Stimulated activated CD4-positive, alpha-beta T cell treated with anti-CD3 and anti-CD28 coated beads, TNF-alpha, amount 100 ng/mL, for 1 hour (primary cell): ENCODE measurements around the gene PAQR3.
"Not testable (repeated sequence)": the region's sequence is repeated elsewhere in the genome, so short reads cannot be mapped to it uniquely, and the experiment has no call there.

Source experiments
- DNase-seq, 3 donors: peaks; one replicate each; pipeline ENCODE4 v3.0.0-alpha.2; 2020; ENCODE audit warnings: low read depth in 3 of 3, low spot score in 1 of 3

Gene PAQR3

DNA sequence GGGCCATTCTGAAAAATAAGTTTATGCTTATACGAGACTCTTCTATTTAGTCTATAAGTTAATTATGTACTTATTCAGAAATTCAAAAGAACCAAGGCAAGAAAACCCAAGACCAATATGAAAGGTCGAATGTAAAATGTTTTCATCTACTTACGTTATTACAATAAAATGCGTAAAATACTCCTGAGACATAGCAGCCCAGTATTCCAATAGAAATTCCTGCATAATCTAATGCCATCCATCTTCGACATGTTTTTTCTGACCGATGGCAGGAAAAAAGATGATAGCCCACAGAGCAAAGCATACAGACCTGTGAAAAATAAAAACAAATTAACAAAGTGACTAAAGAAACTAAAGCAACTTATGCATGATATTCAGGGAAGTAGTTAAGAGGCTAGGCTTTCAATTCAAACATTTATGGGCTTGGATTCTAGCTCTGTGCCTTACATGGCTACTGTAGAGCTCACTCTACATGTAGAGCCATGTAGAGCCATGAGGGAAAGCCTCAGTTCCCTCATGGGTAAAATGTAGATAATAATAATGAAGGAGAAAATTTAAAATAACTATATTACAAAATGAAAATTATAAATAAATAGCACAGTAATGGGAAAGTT, 9.1 kb downstream of the PAQR3 start:
- DNase-seq = no peak

DNA sequence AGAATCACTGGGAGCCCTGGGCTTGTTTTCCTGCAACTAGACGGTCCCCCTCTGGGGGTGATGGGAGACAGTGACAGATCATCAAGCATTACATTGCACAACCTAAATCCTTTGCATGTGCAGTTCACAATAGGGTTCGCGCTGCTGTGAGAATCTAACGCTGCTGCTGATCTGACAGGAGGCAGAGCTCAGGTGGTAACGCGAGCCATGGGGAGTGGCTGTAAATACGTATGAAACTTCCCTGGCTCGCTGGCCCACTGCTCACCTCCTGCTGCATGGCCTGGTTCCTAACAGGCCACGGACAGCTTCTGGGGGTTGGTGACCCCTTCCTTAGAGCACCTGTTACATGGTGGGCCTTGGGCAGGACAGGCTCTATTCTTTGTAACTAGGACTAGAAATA, 10.4 kb downstream of the PAQR3 start:
- DNase-seq = no peak

DNA sequence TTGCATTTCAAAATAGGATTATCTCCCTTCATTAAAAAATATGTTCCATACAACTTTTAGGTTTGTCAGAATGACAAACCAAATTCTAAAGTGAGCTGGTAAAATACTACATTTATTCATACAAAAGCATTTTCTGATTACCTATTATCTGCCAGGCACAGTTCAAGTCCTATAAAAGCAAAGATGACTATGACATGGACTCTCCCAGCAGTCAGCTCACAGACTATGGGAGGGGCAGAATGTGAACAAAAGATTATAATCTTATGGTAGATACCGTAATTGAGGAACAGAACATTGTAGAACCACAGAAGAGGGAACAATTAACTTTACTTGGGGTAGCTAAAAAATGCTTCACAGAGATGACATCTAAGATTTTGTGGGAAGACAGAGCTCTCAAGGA, 12.4 kb downstream of the PAQR3 start:
- DNase-seq = no peak

DNA sequence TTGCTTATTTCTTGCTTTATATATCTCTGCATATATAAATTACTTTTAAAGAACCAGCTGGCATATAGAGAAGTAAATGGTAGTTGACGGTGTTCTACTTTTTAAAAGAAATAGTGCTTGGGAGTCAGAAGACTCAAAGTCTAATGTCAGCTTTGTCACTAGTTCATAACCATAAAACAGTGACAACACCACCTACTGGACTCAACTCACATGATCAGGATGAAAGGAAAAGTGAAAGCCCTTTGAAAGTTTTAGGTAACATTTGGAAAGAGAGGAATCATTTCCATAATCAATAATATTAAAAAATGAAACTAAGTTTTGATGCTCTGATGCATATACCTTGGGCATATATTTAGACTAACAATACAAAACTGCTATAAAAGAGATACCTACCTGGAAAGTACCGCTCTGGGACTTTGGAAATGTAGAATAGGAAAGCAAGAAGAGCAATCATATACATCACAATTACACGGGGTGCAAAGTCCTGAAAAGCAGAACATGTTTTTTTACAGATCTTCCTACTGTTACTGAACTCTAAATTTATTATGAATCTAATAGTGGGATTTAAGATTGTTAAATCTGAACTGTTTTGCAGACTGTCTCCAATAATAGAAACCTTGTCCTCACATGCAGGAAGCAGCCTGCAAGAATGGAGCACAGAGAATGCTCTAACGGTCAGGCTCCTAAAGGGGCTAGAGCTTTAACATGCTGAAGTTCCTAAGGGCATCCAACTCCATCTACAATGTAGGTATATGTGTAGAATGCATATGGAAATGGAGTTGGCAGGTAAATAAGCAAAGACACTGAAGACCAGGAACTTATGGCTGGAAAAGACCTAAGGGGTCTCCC, 15.6 kb downstream of the PAQR3 start:
- DNase-seq = no peak

DNA sequence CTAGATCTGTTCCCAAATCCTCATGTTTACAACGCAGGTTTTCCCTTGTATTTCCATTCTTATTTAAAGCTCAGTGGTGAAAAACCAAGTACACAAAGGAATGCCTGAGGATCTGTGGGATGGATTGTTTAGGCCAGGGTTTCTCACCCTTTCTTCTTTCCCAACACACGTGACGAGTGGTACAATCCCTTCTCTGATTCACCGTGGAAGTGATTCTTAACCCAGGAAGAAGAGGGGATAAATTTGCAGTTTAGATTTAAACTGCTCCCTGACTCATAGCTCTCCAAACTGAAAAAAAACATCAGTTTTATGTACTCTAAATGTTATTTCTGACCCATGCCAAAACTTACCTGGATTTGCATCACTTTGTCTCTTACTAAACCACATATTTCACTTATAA, 17.0 kb downstream of the PAQR3 start:
- DNase-seq = no peak

DNA sequence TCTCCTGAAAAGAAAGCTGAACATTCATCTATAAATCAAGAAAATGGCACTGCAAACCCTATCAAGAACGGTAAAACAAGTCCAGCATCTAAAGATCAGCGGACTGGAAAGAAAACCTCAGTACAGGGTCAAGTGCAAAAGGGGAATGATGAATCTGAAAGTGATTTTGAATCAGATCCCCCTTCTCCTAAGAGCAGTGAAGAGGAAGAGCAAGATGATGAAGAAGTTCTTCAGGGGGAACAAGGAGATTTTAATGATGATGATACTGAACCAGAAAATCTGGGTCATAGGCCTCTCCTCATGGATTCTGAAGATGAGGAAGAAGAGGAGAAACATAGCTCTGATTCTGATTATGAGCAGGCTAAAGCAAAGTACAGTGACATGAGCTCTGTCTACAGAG, 28.6 kb downstream of the PAQR3 start:
- DNase-seq = no peak

DNA sequence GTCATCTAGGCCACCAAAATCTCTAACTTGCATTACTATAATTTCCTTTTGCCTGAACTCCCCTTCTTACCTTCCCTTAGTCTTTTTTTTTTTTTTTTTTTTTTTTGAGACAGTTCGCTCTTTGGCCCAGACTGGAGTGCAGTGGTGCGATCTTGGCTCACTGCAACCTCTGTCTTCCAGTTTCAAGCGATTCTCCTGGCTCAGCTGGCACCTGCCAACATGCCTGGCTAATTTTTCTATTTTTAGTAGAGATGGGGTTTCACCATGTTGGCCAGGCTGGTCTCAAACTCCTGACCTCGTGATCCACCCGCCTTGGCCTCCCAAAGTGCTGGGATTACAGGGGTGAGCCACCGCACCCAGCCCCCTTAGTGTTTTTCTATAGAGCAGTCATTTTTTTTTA, 30.3 kb downstream of the PAQR3 start:
- not testable (repeated sequence) for DNase-seq

DNA sequence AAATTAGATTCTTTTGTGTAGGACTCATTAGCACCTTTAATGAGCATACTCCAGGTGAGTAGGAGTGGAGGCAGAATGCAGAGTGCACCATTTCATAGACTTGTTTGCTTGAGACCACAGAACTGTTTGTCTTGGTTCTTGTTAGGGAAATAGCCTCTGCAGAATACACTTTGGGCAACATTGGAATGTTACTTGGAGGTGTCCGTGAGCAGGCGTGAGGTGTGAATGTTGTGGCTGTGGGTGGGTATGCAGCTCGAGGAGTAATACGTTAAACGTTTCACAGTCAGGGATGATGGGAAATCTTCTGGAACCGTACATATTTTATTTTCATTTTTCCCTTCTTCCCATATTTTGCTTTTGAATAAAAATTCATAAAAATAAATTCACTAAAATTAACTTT, 31.6 kb downstream of the PAQR3 start:
- DNase-seq = no peak

DNA sequence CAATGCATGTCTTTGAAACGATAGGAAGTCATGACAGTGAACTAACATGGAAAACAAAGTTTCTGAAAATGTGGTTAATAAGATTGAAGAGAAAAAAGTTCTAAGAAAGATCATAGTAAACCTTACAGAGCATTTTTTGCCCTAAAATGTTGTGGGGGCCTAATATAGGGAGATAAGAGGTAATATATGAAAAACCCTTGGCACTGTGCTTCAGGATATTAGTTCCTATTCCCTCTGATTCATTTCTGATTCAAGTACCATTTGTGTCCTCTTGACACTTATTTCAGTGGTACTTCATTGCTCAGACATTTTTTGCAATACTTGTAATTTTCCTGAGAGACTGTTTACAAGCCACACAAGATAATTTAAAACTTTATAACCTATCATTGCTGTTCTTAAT, 35.1 kb downstream of the PAQR3 start:
- no peak for DNase-seq

DNA sequence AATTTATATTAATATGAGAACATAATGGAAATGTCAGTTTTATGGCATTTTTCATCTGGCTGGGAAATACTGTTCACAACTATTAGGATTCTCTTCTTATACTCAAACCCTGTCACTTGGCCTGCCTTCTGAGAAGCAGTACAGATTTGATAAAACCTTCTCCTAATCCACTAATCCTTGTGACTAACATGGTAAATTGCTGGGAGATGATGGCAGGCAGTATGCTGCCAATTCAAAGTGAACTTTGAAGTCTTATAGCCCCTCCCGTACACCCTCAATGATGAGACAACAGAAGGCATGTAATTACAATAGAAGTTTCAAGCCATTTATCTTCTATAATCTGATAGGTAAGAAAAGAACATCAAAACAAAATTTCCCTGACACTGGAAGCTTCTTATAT, 36.9 kb downstream of the PAQR3 start:
- no peak for DNase-seq

DNA sequence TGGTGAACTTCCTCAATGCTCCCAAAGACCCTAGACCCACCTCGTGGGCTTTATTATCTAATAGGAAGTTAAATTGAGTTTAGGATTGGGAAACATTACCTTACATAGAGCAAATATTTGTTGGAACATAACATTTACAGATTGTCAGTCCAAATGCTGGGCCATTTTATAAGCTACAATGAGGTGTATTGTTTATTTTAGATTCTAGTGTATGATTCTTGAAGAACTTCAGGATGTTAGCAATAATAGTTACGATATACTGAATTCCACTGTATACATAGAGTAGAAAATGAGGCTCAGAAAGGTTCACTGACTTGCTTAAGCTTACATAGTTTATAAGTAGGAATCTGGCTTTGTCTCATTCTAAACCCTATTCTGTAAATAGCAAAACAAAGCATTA, 37.4 kb downstream of the PAQR3 start:
- no peak for DNase-seq

DNA sequence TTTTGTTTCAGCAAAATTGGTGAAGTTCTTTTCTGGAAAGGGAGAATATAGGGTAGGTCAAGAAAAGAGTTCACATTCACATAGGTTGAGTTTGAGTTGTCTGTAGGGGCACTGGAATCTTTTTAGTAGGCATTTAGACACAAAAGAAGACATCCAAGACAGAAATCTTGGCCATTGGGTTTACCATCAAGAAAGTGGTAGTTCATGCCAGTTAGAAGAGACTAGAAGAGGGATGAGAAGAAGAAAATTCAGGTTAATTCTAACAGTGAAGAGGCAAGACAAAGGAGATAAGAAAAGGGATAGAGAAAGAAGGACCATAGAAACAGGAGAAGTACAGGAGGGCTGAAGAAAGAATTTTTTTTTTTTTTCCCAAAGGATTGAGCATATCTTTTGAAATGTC, 39.9 kb downstream of the PAQR3 start:
- DNase-seq = no peak

DNA sequence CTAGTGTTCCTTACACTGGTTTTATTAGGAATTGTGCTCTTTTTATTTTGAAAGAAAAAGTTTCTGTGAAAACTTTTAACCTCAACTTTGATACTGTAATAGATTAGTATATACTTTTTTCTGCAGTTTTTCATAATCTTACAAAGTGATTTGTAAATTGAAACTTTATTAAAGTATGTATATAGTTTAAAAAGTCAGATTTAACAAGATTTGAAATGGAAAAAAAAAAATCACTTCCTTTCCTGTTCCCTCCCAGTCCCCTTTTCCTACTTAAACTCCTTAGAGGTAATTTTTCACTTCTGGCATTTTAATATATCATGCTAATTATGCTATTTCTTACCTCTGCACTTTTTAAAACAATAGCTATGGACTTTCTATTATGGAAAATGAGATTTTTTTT, 49.3 kb downstream of the PAQR3 start:
- no peak for DNase-seq

DNA sequence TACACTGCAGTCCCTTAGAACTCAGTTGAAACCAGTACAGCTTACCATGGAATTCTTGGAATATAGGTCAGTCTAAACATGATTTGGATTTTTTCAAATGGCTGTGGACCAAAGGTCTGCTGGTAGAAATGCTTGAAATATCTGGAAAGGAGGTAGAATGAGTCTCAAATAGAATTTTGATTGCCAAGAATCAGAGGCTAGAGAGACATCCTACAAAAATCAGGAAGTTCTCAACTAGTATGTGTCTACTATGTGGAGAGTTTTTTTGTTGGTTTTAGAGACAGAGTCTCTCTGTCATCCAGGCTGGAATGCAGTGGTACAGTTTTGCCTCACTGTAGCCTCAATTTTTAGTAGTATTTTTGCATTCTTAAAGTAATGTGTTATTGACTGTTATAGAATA, 53.6 kb downstream of the PAQR3 start:
- no peak for DNase-seq

DNA sequence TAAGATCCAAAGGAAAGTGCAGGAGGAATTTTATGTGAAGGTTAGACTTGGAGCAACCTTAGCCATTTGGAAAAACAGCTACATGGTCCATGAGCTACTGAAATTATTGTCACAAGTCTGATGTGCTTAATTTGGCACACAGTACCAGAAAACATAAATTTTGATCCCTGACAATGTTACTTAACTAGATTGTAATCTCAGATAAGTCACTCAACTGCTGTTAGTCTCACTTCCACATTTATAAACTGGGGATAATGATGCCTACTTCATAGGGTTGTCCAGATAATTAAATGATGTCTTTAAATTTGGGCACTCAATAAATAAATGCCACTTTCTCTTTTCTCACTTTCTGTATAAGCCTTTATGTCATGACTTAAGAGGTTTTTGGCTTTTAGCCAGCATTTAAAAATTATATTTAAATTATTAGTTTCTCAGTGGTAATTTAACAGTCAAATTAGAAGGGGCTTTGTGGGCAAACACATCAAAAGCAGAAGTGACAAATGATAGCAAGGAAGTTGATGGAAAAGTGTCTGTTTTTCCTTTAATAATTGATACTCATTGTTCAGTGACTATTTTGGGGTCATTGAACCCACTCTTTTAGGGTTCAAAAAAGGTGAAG, 58.3 kb downstream of the PAQR3 start:
- no peak for DNase-seq

DNA sequence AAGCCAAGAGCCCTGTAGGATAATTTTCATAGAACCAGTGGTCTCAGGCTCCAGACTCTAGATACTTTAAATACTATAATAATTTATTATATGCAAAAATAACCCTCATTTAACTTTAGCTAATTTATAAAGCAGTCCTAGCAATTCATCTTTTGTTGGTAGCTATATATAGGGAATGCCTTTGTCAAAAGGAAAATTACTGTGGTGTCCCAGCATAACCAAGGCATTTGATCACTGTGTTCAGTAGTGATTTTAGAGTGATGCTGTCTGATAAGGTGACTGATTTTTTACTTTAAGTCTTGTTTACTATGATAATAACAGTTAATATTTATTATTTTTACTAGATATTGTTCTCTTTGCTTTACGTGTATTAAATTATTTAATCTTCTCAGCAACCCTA, 61.2 kb downstream of the PAQR3 start:
- DNase-seq = no peak

DNA sequence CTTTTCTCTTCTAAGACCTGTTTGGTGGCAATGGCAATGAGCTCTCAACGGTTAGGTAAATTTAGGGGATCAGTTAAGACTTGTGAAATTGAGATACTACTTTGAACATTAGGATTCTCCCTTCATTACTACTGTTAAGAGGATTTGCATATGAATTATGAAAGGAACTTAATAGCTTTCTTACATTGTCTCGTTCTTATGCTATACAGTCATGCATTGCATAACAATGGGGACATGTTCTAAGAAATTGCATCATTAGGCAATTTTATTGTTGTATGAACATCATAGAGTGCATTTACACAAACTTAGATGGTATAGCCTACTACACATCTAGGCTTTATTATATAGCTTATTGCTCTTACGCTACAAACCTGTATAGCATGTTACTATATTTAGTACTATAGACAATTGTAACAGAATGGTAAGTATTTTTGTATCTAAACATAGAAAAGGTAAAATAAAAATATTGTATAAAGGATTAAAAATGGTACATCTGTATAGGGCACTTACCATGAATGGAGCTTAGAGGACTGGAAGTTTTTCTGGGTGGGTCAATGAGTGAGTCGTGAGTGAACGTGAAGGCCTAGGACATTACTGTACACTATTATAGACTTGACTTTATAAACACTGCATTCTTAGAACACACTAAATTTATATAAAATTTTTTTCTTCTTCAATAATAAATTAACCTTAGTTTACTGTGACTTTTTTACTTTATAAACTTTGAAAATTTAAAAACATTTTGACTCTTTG, 62.5 kb downstream of the PAQR3 start:
- DNase-seq = no peak

DNA sequence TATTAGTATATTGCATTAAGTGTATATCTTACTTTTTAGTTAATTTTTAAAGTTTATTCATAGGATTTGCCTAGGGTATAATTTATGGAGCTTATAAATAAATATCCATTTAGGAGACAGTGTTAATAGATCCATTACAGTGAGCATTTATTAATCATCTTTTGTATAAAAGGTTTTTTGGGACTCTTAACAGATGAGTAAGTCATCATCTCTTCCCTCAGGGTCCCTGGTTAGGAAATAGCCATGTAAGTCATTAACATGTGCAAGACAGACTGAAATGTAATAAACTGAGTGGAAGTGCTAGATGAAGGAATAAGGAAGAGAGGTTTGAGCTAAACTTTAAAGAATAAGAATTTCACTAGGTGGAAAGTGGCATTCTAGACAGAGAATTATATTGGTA, 69.2 kb downstream of the PAQR3 start:
- no peak for DNase-seq

DNA sequence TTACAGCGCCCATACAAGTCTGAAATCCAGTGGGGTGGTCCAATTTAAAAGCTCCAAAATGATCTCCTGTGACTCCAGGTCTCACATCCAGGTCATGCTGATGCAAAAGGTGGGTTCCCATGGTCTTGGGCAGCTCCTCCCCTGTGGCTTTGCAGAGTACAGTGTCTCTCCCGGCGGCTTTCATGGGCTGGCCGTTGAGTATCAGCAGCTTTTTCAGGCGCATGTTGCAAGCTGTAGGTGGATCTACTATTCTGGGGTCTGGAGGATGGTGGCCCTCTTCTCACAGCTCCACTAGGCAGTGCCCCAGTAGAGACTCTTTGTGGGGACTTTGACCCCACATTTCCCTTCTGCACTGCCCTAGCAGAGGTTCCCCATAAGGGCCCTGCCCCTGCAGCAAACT, 70.5 kb downstream of the PAQR3 start:
- DNase-seq = not testable (repeated sequence)

DNA sequence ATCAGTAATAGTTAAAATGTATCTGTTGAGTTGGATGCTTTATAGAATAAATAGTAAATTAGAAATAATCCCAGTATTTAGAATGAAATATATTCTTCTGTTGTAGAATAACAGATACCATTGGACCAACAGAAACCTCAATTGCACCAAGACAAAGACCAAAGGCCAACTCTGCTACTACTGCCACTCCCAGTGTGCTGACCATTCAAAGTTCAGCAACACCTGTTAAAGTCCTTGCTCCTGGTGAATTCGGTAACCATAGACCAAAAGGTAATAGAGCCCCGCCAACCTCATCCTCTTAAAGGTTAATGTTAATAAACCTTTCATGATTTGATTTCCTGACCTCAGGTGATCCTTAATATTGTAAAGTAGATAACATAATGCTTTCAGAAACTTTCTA, 73.8 kb downstream of the PAQR3 start:
- no peak for DNase-seq

DNA sequence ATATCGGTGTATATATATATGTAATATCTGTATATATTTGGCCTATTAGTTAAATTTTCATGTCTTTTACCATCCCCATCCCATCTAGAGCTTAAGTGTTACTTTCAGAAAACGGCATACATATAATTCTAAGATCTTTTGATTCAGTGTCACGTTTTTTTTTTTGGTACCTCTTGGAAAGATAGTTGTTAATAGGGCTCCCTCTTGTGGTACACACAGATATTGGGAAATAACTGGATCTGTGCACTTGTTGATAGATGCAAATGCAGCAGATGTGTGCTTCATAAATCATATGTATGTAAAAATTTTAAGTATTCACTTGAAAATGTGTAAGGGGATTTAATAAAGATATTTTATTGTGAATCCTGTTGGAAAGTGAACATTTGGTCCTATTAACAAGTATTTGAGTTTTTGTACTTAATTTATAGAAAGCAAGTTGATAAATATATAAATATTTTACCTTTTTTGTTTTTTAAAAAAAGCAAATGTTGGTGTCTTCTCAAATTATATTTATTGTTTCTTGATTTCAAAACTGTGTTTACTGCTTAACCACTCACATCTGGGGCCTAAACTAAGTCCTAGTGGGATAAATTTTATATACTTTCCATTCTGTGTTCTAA, 74.7 kb downstream of the PAQR3 start:
- no peak for DNase-seq
